LNCaP clone FGC (cell line): ENCODE measurements around the gene ISM1.

Experiments used
- DNase-seq: peaks from one replicate; pipeline ENCODE4 v3.0.0-alpha.2; 2011; ENCODE audit warnings: low read depth
- H3K4me3 ChIP-seq: 2 replicates; pipeline ENCODE4 v1.5.1; 2011; ENCODE audit warnings: mild to moderate bottlenecking, low read depth, low read length, control low read depth
- CTCF ChIP-seq: IDR thresholded peaks from 2 replicates; pipeline ENCODE4 v1.5.1; 2012; ENCODE audit warnings: mild to moderate bottlenecking; ENCODE audit not compliant: control insufficient read depth, insufficient read depth; ENCODE audit errors: extremely low read depth

The ISM1 gene

DNA sequence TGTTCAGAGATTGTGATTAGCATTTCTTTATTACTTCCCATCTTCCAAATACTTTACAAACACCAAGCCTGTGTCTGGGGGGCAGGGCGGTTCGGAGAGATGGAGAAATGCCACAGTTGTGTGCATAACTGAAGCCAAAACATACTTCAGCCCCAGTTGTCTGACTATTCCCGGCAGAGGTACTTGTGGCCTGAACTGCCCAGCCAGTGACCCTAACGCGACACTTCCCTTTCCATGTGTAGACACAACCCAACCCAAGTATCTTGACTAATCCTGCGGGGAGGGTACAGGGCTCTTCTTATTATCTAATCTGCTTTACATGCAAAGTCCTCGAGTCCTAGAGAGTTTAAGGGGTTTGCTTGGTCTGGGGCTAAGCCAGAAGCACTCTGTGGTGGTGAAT, 46.2 kb downstream of the ISM1 start:
- H3K4me3 ChIP-seq: no peak overlapping the region
- TF ChIP-seq CTCF: no peak
- no peak for DNase-seq

GRCh38 chr20:13268953-13269352, 47.9 kb downstream of the ISM1 start:
- no peak overlapping the region for H3K4me3 ChIP-seq
- DNase-seq: no peak
- no peak for TF ChIP-seq CTCF

DNA sequence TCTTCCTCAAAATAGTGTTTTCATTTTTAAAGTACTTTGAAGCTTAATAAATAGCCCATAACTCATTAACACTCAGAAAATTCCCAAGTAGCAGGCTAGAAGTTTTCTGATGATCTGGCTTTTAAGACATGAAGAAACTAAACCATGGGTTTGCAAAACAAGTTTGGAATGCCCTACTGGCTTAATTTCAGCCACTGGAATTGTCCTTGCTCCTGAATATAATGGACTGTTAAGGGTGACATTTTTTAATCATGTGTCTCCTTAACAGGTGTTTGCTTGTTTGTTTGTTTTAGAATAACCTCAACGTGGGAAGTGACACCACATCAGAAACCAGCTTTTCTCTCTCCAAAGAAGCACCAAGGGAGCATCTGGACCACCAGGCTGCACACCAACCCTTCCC, 49.1 kb downstream of the ISM1 start:
- no peak overlapping the region for H3K4me3 ChIP-seq
- no peak for DNase-seq
- no peak for TF ChIP-seq CTCF

GRCh38 chr20:13271098-13271497, 50.0 kb downstream of the ISM1 start:
- TF ChIP-seq CTCF: no peak
- DNase-seq: no peak
- H3K4me3 ChIP-seq: no peak overlapping the region

GRCh38 chr20:13271977-13272975, 51.2 kb downstream of the ISM1 start:
- TF ChIP-seq CTCF: no peak
- no peak for DNase-seq
- no peak overlapping the region for H3K4me3 ChIP-seq

GRCh38 chr20:13274275-13274861, 53.3 kb downstream of the ISM1 start:
- no peak for TF ChIP-seq CTCF
- no peak for DNase-seq
- no peak overlapping the region for H3K4me3 ChIP-seq
